Fibroblast of lung (primary cell): ENCODE measurements around the gene RAB30.

ENCODE experiments used
- CTCF ChIP-seq, 2 donors: IDR thresholded peaks in 1 of 2; conservative IDR thresholded peaks in 1 of 2; 1 replicate in 1 of 2; 2 replicates in 1 of 2; pipeline ENCODE4 v1.5.1; 2011 to 2012; ENCODE audit warnings: low read length in 2 of 2, control low read depth in 1 of 2, inconsistent platforms in 1 of 2, low read depth in 1 of 2, mild to moderate bottlenecking in 1 of 2
- EZH2 ChIP-seq: IDR thresholded peaks from 2 replicates; pipeline ENCODE4 v1.5.1; 2012; ENCODE audit warnings: low read length, control low read depth, mild to moderate bottlenecking; ENCODE audit errors: missing control alignments

GRCh38 chr11:83024270-83024854 is 47.3 kb downstream of the RAB30 start:
- no peak for TF ChIP-seq CTCF (conservative IDR thresholded peaks at IDR 0.05 in 1 of 2, IDR thresholded peaks at IDR 0.05 in 1 of 2; ENCODE audit: low read depth in 1 of 2, low read length in 2 of 2)
- no peak for TF ChIP-seq EZH2
